ENCODE data around the gene EPPIN.

- TF ChIP-seq TAF1 (IDR thresholded peaks at IDR 0.05; ENCODE audit: borderline replicate concordance, insufficient read depth, low read length) (no peak), SIN3A (IDR thresholded peaks at IDR 0.05; ENCODE audit: borderline replicate concordance, insufficient read depth, low read length) (no peak)
Measured at GRCh38 chr20:45507011-45507820, 40.0 kb downstream of the EPPIN start.
